Measurements from ENCODE around the gene DPAGT1.
"Not testable (repeated sequence)": the region's sequence is repeated elsewhere in the genome, so short reads cannot be mapped to it uniquely, and the experiment has no call there.

The DPAGT1 gene

GRCh38 chr11:119144825-119145486 lies 43.3 kb upstream of the DPAGT1 start:
- ChIA-PET POLR2A (interaction anchor here (1.1 to 1.3 kb wide), 2 partner anchors 50 to 58 kb away, joined by 3 to 4 read pairs; no protein-coding TSS in a partner anchor), CTCF (interaction anchor here (0.7 to 5.0 kb wide), 13 partner anchors 10 to 139 kb away, joined by 3 to 29 read pairs (median 4); no protein-coding TSS in a partner anchor)
- Histone ChIP-seq H3K36me3 (ENCODE audit: control insufficient read depth in 4 of 4, insufficient read depth in 4 of 4, low read length in 3 of 4) (no peaks in the 10 kb centered on the region), H3K9me3 (ENCODE audit: control extremely low read depth in 1 of 5, control insufficient read depth in 4 of 5, insufficient read depth in 2 of 5, low read depth in 1 of 5, low read length in 4 of 5) (no peaks in the 10 kb centered on the region), H3K4me1 (ENCODE audit: control extremely low read depth in 1 of 4, control insufficient read depth in 4 of 4, insufficient read depth in 4 of 4, low read length in 3 of 4) (peaks cover 0 to 18% (median 16%) of the 10 kb centered on the region in 4 experiments), H3K4me3 (ENCODE audit: control insufficient read depth in 1 of 7, extremely low read depth in 1 of 7, insufficient read depth in 4 of 7, low read depth in 2 of 7, low read length in 6 of 7) (no peak overlapping the region), H3K27ac (ENCODE audit: insufficient read depth in 1 of 2, low read depth in 1 of 2, low read length in 2 of 2, poor library complexity in 1 of 2, severe bottlenecking in 2 of 2) (no peak overlapping the region), H3K27me3 (replicated peaks in 2 of 5; ENCODE audit: control insufficient read depth in 4 of 5, insufficient read depth in 5 of 5, low read length in 4 of 5) (peaks cover 0 to 38% (median 19%) of the 10 kb centered on the region in 5 experiments)
- WGBS (ENCODE audit: insufficient coverage) = 13% methylated on average over 3 of the region's 7 CpGs
- peak; percentile 71 to 86 (median 84) for DNase-seq

GRCh38 chr11:119139276-119139675 lies 37.6 kb upstream of the DPAGT1 start:
- peaks cover 5 to 10% (median 8%) of the 10 kb centered on the region in 4 experiments for H3K36me3 ChIP-seq (ENCODE audit: control insufficient read depth in 4 of 4, insufficient read depth in 4 of 4, low read length in 3 of 4)
- CTCF ChIA-PET = interaction anchor here (0.7 to 1.6 kb wide), 3 partner anchors 16 to 160 kb away, joined by 3 read pairs; no protein-coding TSS in a partner anchor
- H3K4me1 ChIP-seq (ENCODE audit: control extremely low read depth in 1 of 4, control insufficient read depth in 4 of 4, insufficient read depth in 4 of 4, low read length in 3 of 4); DNase-seq; H3K9me3 ChIP-seq (ENCODE audit: control extremely low read depth in 1 of 5, control insufficient read depth in 4 of 5, insufficient read depth in 2 of 5, low read depth in 1 of 5, low read length in 4 of 5); H3K27ac ChIP-seq (ENCODE audit: insufficient read depth in 1 of 2, low read depth in 1 of 2, low read length in 2 of 2, poor library complexity in 1 of 2, severe bottlenecking in 2 of 2); H3K27me3 ChIP-seq (replicated peaks in 2 of 5; ENCODE audit: control insufficient read depth in 4 of 5, insufficient read depth in 5 of 5, low read length in 4 of 5); H3K4me3 ChIP-seq (ENCODE audit: control insufficient read depth in 1 of 7, extremely low read depth in 1 of 7, insufficient read depth in 4 of 7, low read depth in 2 of 7, low read length in 6 of 7): not testable (repeated sequence)
- 100% methylated on average over 3 of the region's 10 CpGs for WGBS (ENCODE audit: insufficient coverage)
- POLR2A ChIA-PET = interaction anchor here (0.6 to 0.8 kb wide), 2 partner anchors 9 to 145 kb away, joined by 3 to 4 read pairs; no protein-coding TSS in a partner anchor

GRCh38 chr11:119134389-119134978 lies 32.8 kb upstream of the DPAGT1 start:
- 72% methylated on average over 3 of the region's 4 CpGs for WGBS (ENCODE audit: insufficient coverage)
- peak in 2 of 3 donors; percentile 54 to 55 for DNase-seq
- no peaks in the 10 kb centered on the region for H3K4me1 ChIP-seq (ENCODE audit: control extremely low read depth in 1 of 4, control insufficient read depth in 4 of 4, insufficient read depth in 4 of 4, low read length in 3 of 4)

GRCh38 chr11:119130662-119131061 lies 29.0 kb upstream of the DPAGT1 start:
- no peak for DNase-seq
- ChIA-PET CTCF (no interaction called here), POLR2A (no interaction called here)
- Histone ChIP-seq H3K27ac (ENCODE audit: insufficient read depth in 1 of 2, low read depth in 1 of 2, low read length in 2 of 2, poor library complexity in 1 of 2, severe bottlenecking in 2 of 2) (no peak overlapping the region), H3K4me3 (ENCODE audit: control insufficient read depth in 1 of 7, extremely low read depth in 1 of 7, insufficient read depth in 4 of 7, low read depth in 2 of 7, low read length in 6 of 7) (no peak overlapping the region), H3K27me3 (replicated peaks in 2 of 5; ENCODE audit: control insufficient read depth in 4 of 5, insufficient read depth in 5 of 5, low read length in 4 of 5) (no peaks in the 10 kb centered on the region), H3K4me1 (ENCODE audit: control extremely low read depth in 1 of 4, control insufficient read depth in 4 of 4, insufficient read depth in 4 of 4, low read length in 3 of 4) (no peaks in the 10 kb centered on the region), H3K9me3 (ENCODE audit: control extremely low read depth in 1 of 5, control insufficient read depth in 4 of 5, insufficient read depth in 2 of 5, low read depth in 1 of 5, low read length in 4 of 5) (no peaks in the 10 kb centered on the region), H3K36me3 (ENCODE audit: control insufficient read depth in 4 of 4, insufficient read depth in 4 of 4, low read length in 3 of 4) (peaks cover 20 to 67% (median 52%) of the 10 kb centered on the region in 4 experiments)
- 100% methylated on average over 1 of the region's 3 CpGs for WGBS (ENCODE audit: insufficient coverage)

More at GRCh38 chr11:119134389-119134978, 32.8 kb upstream of the DPAGT1 start:
- Histone ChIP-seq H3K4me3 (ENCODE audit: control insufficient read depth in 1 of 7, extremely low read depth in 1 of 7, insufficient read depth in 4 of 7, low read depth in 2 of 7, low read length in 6 of 7) (no peak overlapping the region), H3K36me3 (ENCODE audit: control insufficient read depth in 4 of 4, insufficient read depth in 4 of 4, low read length in 3 of 4) (peaks cover 20 to 54% (median 47%) of the 10 kb centered on the region in 4 experiments), H3K27me3 (replicated peaks in 2 of 5; ENCODE audit: control insufficient read depth in 4 of 5, insufficient read depth in 5 of 5, low read length in 4 of 5) (no peaks in the 10 kb centered on the region), H3K27ac (ENCODE audit: insufficient read depth in 1 of 2, low read depth in 1 of 2, low read length in 2 of 2, poor library complexity in 1 of 2, severe bottlenecking in 2 of 2) (no peak overlapping the region), H3K9me3 (ENCODE audit: control extremely low read depth in 1 of 5, control insufficient read depth in 4 of 5, insufficient read depth in 2 of 5, low read depth in 1 of 5, low read length in 4 of 5) (no peaks in the 10 kb centered on the region)
- POLR2A ChIA-PET = no interaction called here
- CTCF ChIA-PET = interaction anchor here (0.8 to 2.1 kb wide), 8 partner anchors 11 to 71 kb away, joined by 3 to 6 read pairs (median 4); partner anchors contain the start of gene CBL

- Histone ChIP-seq H3K4me1 (ENCODE audit: control extremely low read depth in 1 of 4, control insufficient read depth in 4 of 4, insufficient read depth in 4 of 4, low read length in 3 of 4) (peaks cover 9 to 11% (median 10%) of the 10 kb centered on the region in 4 experiments), H3K4me3 (ENCODE audit: control insufficient read depth in 1 of 7, extremely low read depth in 1 of 7, insufficient read depth in 4 of 7, low read depth in 2 of 7, low read length in 6 of 7) (no peak overlapping the region), H3K9me3 (ENCODE audit: control extremely low read depth in 1 of 5, control insufficient read depth in 4 of 5, insufficient read depth in 2 of 5, low read depth in 1 of 5, low read length in 4 of 5) (no peaks in the 10 kb centered on the region), H3K27me3 (replicated peaks in 2 of 5; ENCODE audit: control insufficient read depth in 4 of 5, insufficient read depth in 5 of 5, low read length in 4 of 5) (no peaks in the 10 kb centered on the region), H3K36me3 (ENCODE audit: control insufficient read depth in 4 of 4, insufficient read depth in 4 of 4, low read length in 3 of 4) (peaks cover 8 to 51% (median 31%) of the 10 kb centered on the region in 4 experiments), H3K27ac (ENCODE audit: insufficient read depth in 1 of 2, low read depth in 1 of 2, low read length in 2 of 2, poor library complexity in 1 of 2, severe bottlenecking in 2 of 2) (no peak overlapping the region)
- DNase-seq = no peak
- 92% methylated on average over 2 of the region's 5 CpGs for WGBS (ENCODE audit: insufficient coverage)
- POLR2A ChIA-PET = no interaction called here
- CTCF ChIA-PET = interaction anchor here (1.3 to 1.9 kb wide), 2 partner anchors 19 to 53 kb away, joined by 4 to 9 read pairs; no protein-coding TSS in a partner anchor
These were observed 25.1 kb upstream of the DPAGT1 start for GRCh38 chr11:119126675-119127268.

- no peak for DNase-seq
- H3K36me3 ChIP-seq (ENCODE audit: control insufficient read depth in 4 of 4, insufficient read depth in 4 of 4, low read length in 3 of 4) = peaks cover 8 to 42% (median 23%) of the 10 kb centered on the region in 4 experiments
- POLR2A ChIA-PET = no interaction called here
- no peaks in the 10 kb centered on the region for H3K9me3 ChIP-seq (ENCODE audit: control extremely low read depth in 1 of 5, control insufficient read depth in 4 of 5, insufficient read depth in 2 of 5, low read depth in 1 of 5, low read length in 4 of 5)
- CTCF ChIA-PET = interaction anchor here (0.9 to 1.9 kb wide), 3 partner anchors 20 to 54 kb away, joined by 3 to 9 read pairs (median 4); partner anchors contain the start of gene HMBS
- no peak overlapping the region for H3K27ac ChIP-seq (ENCODE audit: insufficient read depth in 1 of 2, low read depth in 1 of 2, low read length in 2 of 2, poor library complexity in 1 of 2, severe bottlenecking in 2 of 2)
- 98% methylated on average over 5 of the region's 6 CpGs for WGBS (ENCODE audit: insufficient coverage)
- H3K4me3 ChIP-seq (ENCODE audit: control insufficient read depth in 1 of 7, extremely low read depth in 1 of 7, insufficient read depth in 4 of 7, low read depth in 2 of 7, low read length in 6 of 7) = no peak overlapping the region
- no peaks in the 10 kb centered on the region for H3K27me3 ChIP-seq (replicated peaks in 2 of 5; ENCODE audit: control insufficient read depth in 4 of 5, insufficient read depth in 5 of 5, low read length in 4 of 5)
- peaks cover 11 to 15% (median 13%) of the 10 kb centered on the region in 4 experiments for H3K4me1 ChIP-seq (ENCODE audit: control extremely low read depth in 1 of 4, control insufficient read depth in 4 of 4, insufficient read depth in 4 of 4, low read length in 3 of 4)
These were observed 24.2 kb upstream of the DPAGT1 start for GRCh38 chr11:119125821-119126220.

All from common myeloid progenitor, CD34-positive (primary cell).